Breast epithelium (tissue), 4 donors: Measurements from ENCODE around the gene ZNF664. TPM values are rescaled to one million over a fixed set of nuclear protein-coding genes. Genes with fewer than 3 reads are reported as not detected.
"Not testable (repeated sequence)": the region's sequence is repeated elsewhere in the genome, so short reads cannot be mapped to it uniquely, and the experiment has no call there.

Source experiments
- DNase-seq, 2 donors: peaks; one replicate each; pipeline ENCODE4 v3.0.0-alpha.2; 2019; ENCODE audit warnings: low spot score in 2 of 2
- H3K27ac ChIP-seq, 2 donors: fragments of 200-600 bp; sonication (generic) in 1 of 2; one replicate each; pipeline ENCODE4 v1.5.1; 2016 to 2019; ENCODE audit warnings: mild to moderate bottlenecking in 1 of 2
- H3K27me3 ChIP-seq, 2 donors: fragments of 200-600 bp; sonication (generic) in 1 of 2; one replicate each; pipeline versions ENCODE4 v1.5.1 to v1.6.0; 2017 to 2019; ENCODE audit warnings: control low read depth in 1 of 2, mild to moderate bottlenecking in 1 of 2
- H3K36me3 ChIP-seq: fragments of 200-600 bp; one replicate; pipeline ENCODE4 v1.5.1; 2019
- H3K4me1 ChIP-seq, 2 donors: fragments of 200-600 bp; sonication (generic); one replicate each; pipeline ENCODE4 v1.5.1; 2016 to 2019; ENCODE audit warnings: control low read depth in 1 of 2
- H3K4me3 ChIP-seq, 3 donors: fragments of 200-600 bp; sonication (generic); 1 replicate in 2 of 3; 2 replicates in 1 of 3; pipeline ENCODE4 v1.5.1; 2016 to 2019; ENCODE audit warnings: mild to moderate bottlenecking in 3 of 3, moderate library complexity in 2 of 3
- H3K9me3 ChIP-seq, 2 donors: fragments of 200-600 bp; sonication (generic) in 1 of 2; one replicate each; pipeline ENCODE4 v1.5.1; 2016 to 2019; ENCODE audit warnings: control low read depth in 1 of 2
- CTCF ChIP-seq, 3 donors: fragments of 450-650 bp; IDR thresholded peaks; one replicate each; pipeline ENCODE4 v1.5.1; 2016 to 2017; ENCODE audit warnings: antibody characterized with exemption in 3 of 3, mild to moderate bottlenecking in 3 of 3, moderate library complexity in 3 of 3
- POLR2A ChIP-seq: fragments of 450-650 bp; IDR thresholded peaks from one replicate; pipeline ENCODE4 v1.6.1; 2016; ENCODE audit warnings: antibody characterized with exemption, mild to moderate bottlenecking, moderate library complexity
- POLR2AphosphoS5 ChIP-seq, 3 donors: sonication (generic); formaldehyde crosslinking; IDR thresholded peaks; one replicate each; pipeline ENCODE4 v1.6.1; 2017; ENCODE audit warnings: antibody characterized with exemption in 3 of 3
- intact Hi-C: fragments of 100-400 bp; cut with DNase I; formaldehyde crosslinking; loops from one replicate; pipeline ENCODE4 v1.15.1; 2023; ENCODE audit warnings: low total_unique reads
- total RNA-seq, 3 donors: library from RNA; depleted of rRNA; stranded (reverse); fragments of >200 nt; gene quantifications; one replicate each; pipeline ENCODE4 v1.1.0, GENCODE V29; 2016

The ZNF664 gene
- total RNA-seq, 3 donors from 2014 or later = 78.3 to 113 (median 97.8) TPM

- DNase-seq = no peak
- H3K9me3 ChIP-seq = no peaks in the 10 kb centered on the region
- H3K36me3 ChIP-seq = no peaks in the 10 kb centered on the region
- no peak overlapping the region for H3K27ac ChIP-seq
- TF ChIP-seq POLR2A (no peak), CTCF (IDR thresholded peaks at IDR 0.05) (no peak), POLR2AphosphoS5 (IDR thresholded peaks at IDR 0.05) (no peak)
- intact Hi-C loops = no loop called here
- no peak overlapping the region for H3K4me3 ChIP-seq
- no peaks in the 10 kb centered on the region for H3K4me1 ChIP-seq
- no peaks in the 10 kb centered on the region for H3K27me3 ChIP-seq
These were observed 26.9 kb upstream of the ZNF664 start for GRCh38 chr12:123946152-123946515.

DNA sequence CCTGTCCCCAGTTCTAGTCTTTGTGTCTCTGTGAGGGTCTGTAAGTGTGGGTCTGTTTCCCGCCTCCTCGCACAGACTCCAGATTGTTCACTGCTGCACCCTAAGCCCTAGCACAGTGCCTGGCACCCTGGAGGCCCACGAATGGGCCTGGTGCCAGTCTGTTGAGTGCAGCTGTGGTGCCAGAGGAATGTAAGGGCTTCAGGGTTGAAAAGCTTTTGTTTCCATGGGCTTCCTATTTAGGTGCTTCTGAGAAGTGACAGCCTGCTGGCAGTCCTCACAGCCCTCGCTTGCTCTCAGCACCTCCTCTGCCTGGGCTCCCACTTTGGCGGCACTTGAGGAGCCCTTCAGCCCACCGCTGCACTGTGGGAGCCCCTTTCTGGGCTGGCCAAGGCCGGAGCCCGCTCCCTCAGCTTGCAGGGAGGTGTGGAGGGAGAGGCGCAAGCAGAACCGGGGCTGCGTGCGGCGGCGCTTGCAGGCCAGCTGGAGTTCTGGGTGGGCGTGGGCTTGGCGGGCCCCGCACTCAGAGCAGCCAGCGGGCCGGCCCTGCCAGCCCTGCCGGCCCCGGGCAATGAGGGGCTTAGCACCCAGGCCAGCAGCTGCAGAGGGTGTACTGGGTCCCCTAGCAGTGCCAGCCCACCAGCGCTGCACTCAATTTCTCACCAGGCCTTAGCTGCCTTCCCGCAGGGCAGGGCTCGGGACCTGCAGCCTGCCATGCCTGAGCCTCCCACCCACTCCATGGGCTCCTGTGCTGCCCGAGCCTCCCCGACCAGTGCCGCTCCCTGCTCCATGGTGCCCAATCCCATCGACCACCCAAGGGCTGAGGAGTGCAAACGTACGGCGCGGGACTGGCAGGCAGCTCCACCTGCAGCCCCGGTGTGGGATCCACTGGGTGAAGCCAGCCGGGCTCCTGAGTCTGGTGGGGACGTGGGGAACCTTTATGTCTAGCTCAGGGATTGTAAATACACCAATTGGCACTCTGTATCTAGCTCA, 26.2 kb upstream of the ZNF664 start:
- H3K36me3 ChIP-seq, H3K9me3 ChIP-seq, H3K4me1 ChIP-seq, H3K27me3 ChIP-seq, H3K4me3 ChIP-seq, DNase-seq, intact Hi-C loops: not testable (repeated sequence)
- H3K27ac ChIP-seq = peak overlapping the region in 1 of 2 donors; percentile 12

DNA sequence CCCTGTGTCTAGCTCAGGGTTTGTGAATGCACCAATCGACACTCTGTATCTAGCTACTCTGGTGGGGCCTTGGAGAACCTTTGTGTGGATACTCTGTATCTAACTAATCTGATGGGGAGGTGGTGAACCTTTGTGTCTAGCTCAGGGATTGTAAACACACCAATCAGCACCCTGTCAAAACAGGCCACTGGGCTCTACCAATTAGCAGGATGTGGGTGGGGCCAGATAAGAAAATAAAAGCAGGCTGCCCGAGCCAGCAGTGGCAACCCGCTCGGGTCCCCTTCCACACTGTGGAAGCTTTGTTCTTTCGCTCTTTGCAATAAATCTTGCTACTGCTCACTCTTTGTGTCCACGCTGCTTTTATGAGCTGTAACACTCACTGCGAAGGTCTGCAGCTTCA, 25.5 kb upstream of the ZNF664 start:
- H3K4me3 ChIP-seq, DNase-seq, H3K27ac ChIP-seq, intact Hi-C loops, H3K36me3 ChIP-seq, H3K27me3 ChIP-seq, H3K4me1 ChIP-seq, H3K9me3 ChIP-seq: not testable (repeated sequence)

DNA sequence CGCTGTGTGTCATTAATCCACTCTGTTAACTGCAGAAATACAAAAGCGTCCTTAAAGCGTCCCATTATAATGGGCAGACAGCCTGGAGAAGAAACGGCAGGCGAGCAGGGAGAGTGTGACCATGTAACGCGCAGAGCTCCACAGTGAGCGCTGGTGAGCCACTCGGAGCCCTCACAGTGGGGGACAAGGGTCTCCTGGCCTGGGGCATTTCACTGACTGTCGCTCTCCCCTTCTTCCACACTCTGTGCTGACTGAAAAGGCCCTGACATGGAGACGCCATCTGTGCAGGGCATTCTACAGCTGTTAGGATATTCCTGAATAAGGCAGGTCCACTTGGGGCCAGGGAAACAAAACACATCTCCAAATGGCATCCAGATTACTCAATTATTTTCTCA, 24.6 kb upstream of the ZNF664 start:
- Histone ChIP-seq H3K36me3 (no peaks in the 10 kb centered on the region), H3K4me3 (no peak overlapping the region), H3K27me3 (no peaks in the 10 kb centered on the region), H3K4me1 (no peaks in the 10 kb centered on the region), H3K27ac (no peak overlapping the region), H3K9me3 (no peaks in the 10 kb centered on the region)
- no peak for TF ChIP-seq POLR2A
- no peak for TF ChIP-seq CTCF (IDR thresholded peaks at IDR 0.05)
- no peak for TF ChIP-seq POLR2AphosphoS5 (IDR thresholded peaks at IDR 0.05)
- DNase-seq = no peak
- intact Hi-C loops = no loop called here

GRCh38 chr12:123948796-123949769, 23.9 kb upstream of the ZNF664 start:
- no peak for TF ChIP-seq POLR2AphosphoS5 (IDR thresholded peaks at IDR 0.05)
- no peak for TF ChIP-seq POLR2A
- no peak for TF ChIP-seq CTCF (IDR thresholded peaks at IDR 0.05)
- DNase-seq = no peak
- Histone ChIP-seq H3K27me3 (no peaks in the 10 kb centered on the region), H3K36me3 (no peaks in the 10 kb centered on the region), H3K9me3 (no peaks in the 10 kb centered on the region), H3K4me3 (no peak overlapping the region), H3K4me1 (no peaks in the 10 kb centered on the region), H3K27ac (no peak overlapping the region)
- intact Hi-C loops = no loop called here

GRCh38 chr12:123949770-123950165, 23.2 kb upstream of the ZNF664 start:
- H3K27ac ChIP-seq = no peak overlapping the region
- H3K9me3 ChIP-seq = no peaks in the 10 kb centered on the region
- DNase-seq = no peak
- TF ChIP-seq POLR2AphosphoS5 (IDR thresholded peaks at IDR 0.05) (no peak), POLR2A (no peak), CTCF (IDR thresholded peaks at IDR 0.05) (no peak)
- H3K36me3 ChIP-seq = no peaks in the 10 kb centered on the region
- H3K4me3 ChIP-seq = no peak overlapping the region
- intact Hi-C loops = no loop called here
- H3K27me3 ChIP-seq = no peaks in the 10 kb centered on the region
- H3K4me1 ChIP-seq = no peaks in the 10 kb centered on the region
